ENCODE results near the gene CDKAL1. TPM values are rescaled to one million over a fixed set of nuclear protein-coding genes. Genes with fewer than 3 reads are reported as not detected.

Gene CDKAL1
- total and polyA plus RNA-seq, 10 of the 15 experiments (the other 5 are each of a cell fraction or from before 2014, with no cell fraction given) = 10.7 to 26.9 (median 17.3) TPM

GRCh38 chr6:21281366-21281765 is 747.1 kb downstream of the CDKAL1 start:
- H3K27me3 ChIP-seq (replicated peaks in 1 of 2; ENCODE audit: control insufficient read depth in 2 of 2, insufficient read depth in 2 of 2, low read length in 1 of 2) = no peaks in the 10 kb centered on the region
- H3K36me3 ChIP-seq (ENCODE audit: control insufficient read depth in 2 of 2, insufficient read depth in 2 of 2, low read length in 1 of 2) = no peaks in the 10 kb centered on the region
- H3K4me1 ChIP-seq (ENCODE audit: control insufficient read depth, insufficient read depth, low read length) = no peaks in the 10 kb centered on the region
- ChIA-PET POLR2A (interaction anchor here (0.6 kb wide), 1 partner anchor 76 kb away, joined by 3 read pairs; no protein-coding TSS in a partner anchor), SMC1A (ENCODE audit: uncharacterized antibody, unreplicated experiment) (interaction anchor here (1.2 to 1.3 kb wide), 2 partner anchors 10 to 36 kb away, joined by 3 read pairs; no protein-coding TSS in a partner anchor), CTCF (no interaction called here), RAD21 (ENCODE audit: unreplicated experiment) (interaction anchor here (1.3 kb wide), 1 partner anchor 11 kb away, joined by 3 read pairs; no protein-coding TSS in a partner anchor)
- DNase-seq (ENCODE audit: low read depth, low spot score) (no peak), ATAC-seq (no peak), FAIRE-seq (no peak)
- in situ Hi-C loops (cut with MboI) = no loop called here
- H4K20me1 ChIP-seq (ENCODE audit: control insufficient read depth, insufficient read depth) = no peaks in the 10 kb centered on the region
- no peak overlapping the region for H2AFZ ChIP-seq (ENCODE audit: control insufficient read depth, low read depth, low read length)
- no peaks in the 10 kb centered on the region; the same call in 2 of the 3 replicates for H3K9me3 ChIP-seq (replicated peaks; ENCODE audit: control insufficient read depth, insufficient read depth, low read length)
- BruUV-seq (replicated peaks) = no TSS peak
- 69% methylated on average over 2 of the region's 2 CpGs for WGBS (ENCODE audit: insufficient coverage, insufficient replicate concordance, low lambda C conversion rate, missing lambda C conversion rate)
- TF ChIP-seq SUZ12 (IDR thresholded peaks at IDR 0.05; ENCODE audit: unreplicated experiment) (no peak), PRDM15 (CRISPR knock-in tag; IDR thresholded peaks at IDR 0.05) (no peak), SMAD1 (IDR thresholded peaks at IDR 0.05; ENCODE audit: low read depth, partially characterized antibody) (no peak), EED (IDR thresholded peaks at IDR 0.05; ENCODE audit: low read depth) (no peak), PBX3 (IDR thresholded peaks at IDR 0.05; ENCODE audit: insufficient replicate concordance, low read depth, low read length) (no peak), RCOR1 (conservative IDR thresholded peaks at IDR 0.05; ENCODE audit: low read depth, low read length) (no peak), FOXK2 (IDR thresholded peaks at IDR 0.05) (no peak), KLF5 (IDR thresholded peaks at IDR 0.05; ENCODE audit: partially characterized antibody) (no peak)
- no peak overlapping the region for H3K4me3 ChIP-seq
- H3K27ac ChIP-seq (ENCODE audit: control insufficient read depth, insufficient read depth) = no peak overlapping the region
- no peak overlapping the region for H3K4me2 ChIP-seq (ENCODE audit: control insufficient read depth, insufficient read depth)
- intact Hi-C loops (cut with micrococcal nuclease; ENCODE audit: unreplicated experiment) = no loop called here
- no peaks in the 10 kb centered on the region for H3K79me2 ChIP-seq (ENCODE audit: control insufficient read depth, insufficient read depth, low read length)
- no peak overlapping the region for H3K9ac ChIP-seq (ENCODE audit: control insufficient read depth, insufficient read depth, low read length)

Small RNAs within 50 kb of the gene (small RNA-seq; reads per million reads assigned to genes)
- gene RF00019 = not detected
- gene RNU6-150P = not detected

Other genes starting within 250 kb of the CDKAL1 start
- gene E2F3, start 132.6 kb upstream of the CDKAL1 start, total RNA-seq (2014; rRNA removed) = 5.1 and 5.9 TPM in 2 replicates
- gene E2F3, start 132.6 kb upstream of the CDKAL1 start, total RNA-seq (2014; rRNA removed; fragmentation: Illumina TruSeq; extraction: Trizol) = 9.7 and 10.6 TPM in 2 replicates
- 15.8 and 16.8 TPM in 2 replicates for gene E2F3, start 132.6 kb upstream of the CDKAL1 start, total RNA-seq (2021)
- 15.0 and 15.7 TPM in 2 replicates for gene E2F3, start 132.6 kb upstream of the CDKAL1 start, polyA plus RNA-seq (2011; rRNA removed)
- gene E2F3, start 132.6 kb upstream of the CDKAL1 start, polyA plus RNA-seq (2014; fragmentation: Illumina TruSeq; extraction: Trizol) = 16.3 and 19.8 TPM in 2 replicates
- gene E2F3, start 132.6 kb upstream of the CDKAL1 start, polyA plus RNA-seq (2014; fragmentation: Nextera tagmentation; extraction: Ambion mirVana) = 1 to 10 TPM; 5.3 to 6.6 TPM
- 10.4 and 10.6 TPM in 2 replicates for gene E2F3, start 132.6 kb upstream of the CDKAL1 start, polyA plus RNA-seq (2014; rRNA removed)
- gene E2F3, start 132.6 kb upstream of the CDKAL1 start, polyA plus RNA-seq (2016; fragmentation: Nextera tagmentation; extraction: Ambion mirVana) = 10 to 100 TPM; 10.7 to 12.0 TPM